SK-N-SH treated with all-trans-retinoic acid at 6 μM for 48 hours (cell line): Measurements from ENCODE around the gene CCN5.

Experiments
- ISL1 ChIP-seq: fragments of 250-450 bp; sonication (Bioruptor Pico); IDR thresholded peaks from 2 replicates; pipeline ENCODE4 v2.1.2; 2022; ENCODE audit warnings: mild to moderate bottlenecking, moderate library complexity
- PATZ1 ChIP-seq: fragments of 250-450 bp; sonication (Bioruptor Pico); IDR thresholded peaks from 2 replicates; pipeline ENCODE4 v1.8.0; 2020; ENCODE audit warnings: mild to moderate bottlenecking, moderate library complexity, borderline replicate concordance
- SNAI2 ChIP-seq: fragments of 250-450 bp; sonication (Bioruptor Pico); IDR thresholded peaks from 2 replicates; pipeline ENCODE4 v1.5.0; 2020; ENCODE audit warnings: mild to moderate bottlenecking, moderate library complexity
- ZFP30 ChIP-seq: fragments of 450-650 bp; formaldehyde crosslinking; IDR thresholded peaks from 2 replicates; pipeline ENCODE4 v1.5.0; 2022; ENCODE audit warnings: mild to moderate bottlenecking, moderate library complexity
- TF ChIP-seq, protein P1 (sequence below): fragments of 250-450 bp; sonication (Bioruptor Pico); IDR thresholded peaks from 2 replicates; pipeline ENCODE4 v1.5.1; 2021; ENCODE audit warnings: mild to moderate bottlenecking, moderate library complexity

DNA sequence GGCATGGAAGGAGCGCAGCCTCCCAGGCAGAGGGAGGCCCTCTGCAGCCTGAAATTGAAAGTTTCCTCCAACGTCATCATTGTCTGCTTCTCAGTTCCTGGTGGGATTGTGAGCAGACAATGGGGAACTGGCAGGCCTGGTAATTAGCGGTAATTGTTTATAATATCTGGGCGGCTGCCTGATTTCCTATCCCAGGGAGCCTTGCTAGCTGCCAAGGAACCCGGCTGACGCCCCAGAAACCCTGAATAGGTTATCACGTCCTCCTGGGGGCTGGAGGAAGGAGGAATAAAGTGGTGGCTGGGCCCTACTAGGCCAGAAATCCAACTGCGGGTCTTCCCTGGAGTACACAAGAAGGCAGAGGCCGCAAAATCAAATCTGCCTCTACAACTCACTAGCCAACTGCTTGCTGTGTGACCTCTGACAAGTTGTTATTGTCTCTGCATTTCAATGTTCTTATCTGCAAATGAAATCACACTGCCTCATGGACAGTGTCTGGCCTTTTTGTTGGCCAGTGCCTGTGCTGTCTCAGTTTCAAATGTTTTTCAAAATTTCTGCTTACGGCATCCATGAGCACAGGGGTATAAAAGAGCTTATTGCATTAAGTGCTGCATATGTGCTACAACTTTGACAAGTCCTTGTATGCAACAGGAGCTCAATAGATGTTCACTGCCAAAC lies 47.4 kb downstream of the CCN5 start:
- TF ChIP-seq, protein P1, sequence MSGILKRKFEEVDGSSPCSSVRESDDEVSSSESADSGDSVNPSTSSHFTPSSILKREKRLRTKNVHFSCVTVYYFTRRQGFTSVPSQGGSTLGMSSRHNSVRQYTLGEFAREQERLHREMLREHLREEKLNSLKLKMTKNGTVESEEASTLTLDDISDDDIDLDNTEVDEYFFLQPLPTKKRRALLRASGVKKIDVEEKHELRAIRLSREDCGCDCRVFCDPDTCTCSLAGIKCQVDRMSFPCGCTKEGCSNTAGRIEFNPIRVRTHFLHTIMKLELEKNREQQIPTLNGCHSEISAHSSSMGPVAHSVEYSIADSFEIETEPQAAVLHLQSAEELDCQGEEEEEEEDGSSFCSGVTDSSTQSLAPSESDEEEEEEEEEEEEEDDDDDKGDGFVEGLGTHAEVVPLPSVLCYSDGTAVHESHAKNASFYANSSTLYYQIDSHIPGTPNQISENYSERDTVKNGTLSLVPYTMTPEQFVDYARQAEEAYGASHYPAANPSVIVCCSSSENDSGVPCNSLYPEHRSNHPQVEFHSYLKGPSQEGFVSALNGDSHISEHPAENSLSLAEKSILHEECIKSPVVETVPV: no peak
- TF ChIP-seq PATZ1 (CRISPR knock-in tag) (no peak), SNAI2 (CRISPR knock-in tag) (no peak), ISL1 (CRISPR knock-in tag) (no peak), ZFP30 (no peak)
